Measurements from ENCODE around the gene ZMIZ1. TPM values are rescaled to one million over a fixed set of nuclear protein-coding genes. Genes with fewer than 3 reads are reported as not detected.

ZMIZ1 gene
- total and polyA plus RNA-seq, 4 donors = 3.9 to 19.1 (median 9.8) TPM

DNA sequence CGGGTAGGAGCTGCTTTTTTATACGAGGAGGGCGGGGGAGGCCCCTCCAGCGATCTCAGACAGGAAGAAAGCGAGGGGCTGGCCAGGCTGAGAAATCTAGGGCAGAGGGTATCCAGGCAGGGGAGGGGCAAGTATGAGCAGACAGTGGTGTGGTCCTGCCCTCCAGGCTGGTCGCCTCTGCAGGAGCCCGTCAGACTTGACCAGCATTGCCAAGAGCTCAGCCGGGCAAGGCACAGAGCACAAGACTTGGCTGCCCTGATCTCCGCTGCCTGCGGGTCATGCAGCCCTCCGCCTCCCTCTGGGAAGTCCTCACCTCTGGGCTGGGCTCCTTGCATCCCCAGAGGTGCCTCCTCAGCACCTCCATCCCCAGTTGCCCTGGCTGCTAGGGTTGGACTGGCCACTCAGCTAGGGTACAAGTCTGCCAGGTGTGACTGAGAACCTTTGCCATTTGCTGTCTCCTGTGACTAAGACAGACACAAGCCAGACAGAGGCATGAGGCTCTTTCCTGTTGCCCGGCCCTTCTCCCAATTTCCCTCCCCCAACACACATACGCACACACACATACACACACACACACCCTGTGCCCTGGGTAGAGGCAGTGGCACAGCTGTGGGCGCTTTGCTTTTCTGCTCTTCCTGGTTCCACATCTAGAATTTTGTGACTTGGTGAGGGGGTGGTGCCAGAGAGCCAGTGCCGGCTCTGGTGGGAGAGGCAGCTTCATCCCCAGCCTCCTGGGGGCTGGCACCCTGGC lies 219.4 kb downstream of the ZMIZ1 start (continued):
- no peak for TF ChIP-seq REST (IDR thresholded peaks at IDR 0.05)

DNA sequence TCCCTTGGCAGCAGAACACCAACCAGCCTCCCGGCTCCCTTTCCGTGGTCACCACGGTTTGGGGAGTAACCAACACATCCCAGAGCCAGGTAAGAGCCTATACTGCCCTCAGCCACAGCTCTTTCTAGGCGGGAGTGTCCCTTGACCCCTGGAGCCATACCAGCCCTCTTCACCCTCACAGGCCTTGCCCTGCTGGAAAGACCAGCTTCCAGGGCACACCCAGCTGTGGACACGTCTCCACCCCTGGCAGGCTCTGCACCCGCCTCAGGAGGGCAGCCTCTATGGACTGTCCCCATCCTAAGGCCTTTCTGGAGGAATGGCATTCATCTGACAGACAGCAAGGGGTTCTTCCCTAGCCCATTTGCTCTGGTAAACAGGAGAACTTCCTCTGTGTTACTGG lies 221.0 kb downstream of the ZMIZ1 start:
- Histone ChIP-seq H3K9ac (ENCODE audit: low read depth in 1 of 2, low read length in 2 of 2) (no peak overlapping the region), H3K4me3 (ENCODE audit: low read depth in 1 of 3, low read length in 3 of 3) (no peak overlapping the region), H3K4me1 (ENCODE audit: control insufficient read depth in 4 of 4, insufficient read depth in 4 of 4, low read length in 3 of 4) (peaks cover 0 to 11% (median 1%) of the 10 kb centered on the region in 4 donors), H3K9me3 (ENCODE audit: control insufficient read depth in 4 of 4, low read length in 3 of 4) (no peaks in the 10 kb centered on the region), H3K27ac (ENCODE audit: low read depth in 1 of 2, low read length in 2 of 2) (no peak overlapping the region), H3K27me3 (ENCODE audit: control insufficient read depth in 4 of 4, insufficient read depth in 4 of 4, low read length in 3 of 4) (no peaks in the 10 kb centered on the region), H3K36me3 (ENCODE audit: control insufficient read depth in 4 of 4, insufficient read depth in 3 of 4, low read depth in 1 of 4, low read length in 3 of 4) (peaks cover 3 to 37% (median 6%) of the 10 kb centered on the region in 4 donors)
- 52% methylated on average over 6 of the region's 6 CpGs for WGBS
- DNase-seq (ENCODE audit: low spot score) = no peak
- TF ChIP-seq JUND (IDR thresholded peaks at IDR 0.05) (no peak), EGR1 (IDR thresholded peaks at IDR 0.05; ENCODE audit: low read depth in 2 of 2) (no peak), YY1 (IDR thresholded peaks at IDR 0.05) (no peak), TAF1 (conservative IDR thresholded peaks at IDR 0.05) (no peak), HNF4G (IDR thresholded peaks at IDR 0.05) (no peak), FOXA1 (IDR thresholded peaks at IDR 0.05) (no peak)
- TF ChIP-seq, protein P1, sequence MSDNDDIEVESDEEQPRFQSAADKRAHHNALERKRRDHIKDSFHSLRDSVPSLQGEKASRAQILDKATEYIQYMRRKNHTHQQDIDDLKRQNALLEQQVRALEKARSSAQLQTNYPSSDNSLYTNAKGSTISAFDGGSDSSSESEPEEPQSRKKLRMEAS (IDR thresholded peaks at IDR 0.05) = no peak
- TF ChIP-seq, protein P2, sequence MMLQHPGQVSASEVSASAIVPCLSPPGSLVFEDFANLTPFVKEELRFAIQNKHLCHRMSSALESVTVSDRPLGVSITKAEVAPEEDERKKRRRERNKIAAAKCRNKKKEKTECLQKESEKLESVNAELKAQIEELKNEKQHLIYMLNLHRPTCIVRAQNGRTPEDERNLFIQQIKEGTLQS (IDR thresholded peaks at IDR 0.05) = no peak
- TF ChIP-seq, protein P3, sequence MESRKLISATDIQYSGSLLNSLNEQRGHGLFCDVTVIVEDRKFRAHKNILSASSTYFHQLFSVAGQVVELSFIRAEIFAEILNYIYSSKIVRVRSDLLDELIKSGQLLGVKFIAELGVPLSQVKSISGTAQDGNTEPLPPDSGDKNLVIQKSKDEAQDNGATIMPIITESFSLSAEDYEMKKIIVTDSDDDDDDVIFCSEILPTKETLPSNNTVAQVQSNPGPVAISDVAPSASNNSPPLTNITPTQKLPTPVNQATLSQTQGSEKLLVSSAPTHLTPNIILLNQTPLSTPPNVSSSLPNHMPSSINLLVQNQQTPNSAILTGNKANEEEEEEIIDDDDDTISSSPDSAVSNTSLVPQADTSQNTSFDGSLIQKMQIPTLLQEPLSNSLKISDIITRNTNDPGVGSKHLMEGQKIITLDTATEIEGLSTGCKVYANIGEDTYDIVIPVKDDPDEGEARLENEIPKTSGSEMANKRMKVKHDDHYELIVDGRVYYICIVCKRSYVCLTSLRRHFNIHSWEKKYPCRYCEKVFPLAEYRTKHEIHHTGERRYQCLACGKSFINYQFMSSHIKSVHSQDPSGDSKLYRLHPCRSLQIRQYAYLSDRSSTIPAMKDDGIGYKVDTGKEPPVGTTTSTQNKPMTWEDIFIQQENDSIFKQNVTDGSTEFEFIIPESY (IDR thresholded peaks at IDR 0.05) = no peak
- TF ChIP-seq, protein P4, sequence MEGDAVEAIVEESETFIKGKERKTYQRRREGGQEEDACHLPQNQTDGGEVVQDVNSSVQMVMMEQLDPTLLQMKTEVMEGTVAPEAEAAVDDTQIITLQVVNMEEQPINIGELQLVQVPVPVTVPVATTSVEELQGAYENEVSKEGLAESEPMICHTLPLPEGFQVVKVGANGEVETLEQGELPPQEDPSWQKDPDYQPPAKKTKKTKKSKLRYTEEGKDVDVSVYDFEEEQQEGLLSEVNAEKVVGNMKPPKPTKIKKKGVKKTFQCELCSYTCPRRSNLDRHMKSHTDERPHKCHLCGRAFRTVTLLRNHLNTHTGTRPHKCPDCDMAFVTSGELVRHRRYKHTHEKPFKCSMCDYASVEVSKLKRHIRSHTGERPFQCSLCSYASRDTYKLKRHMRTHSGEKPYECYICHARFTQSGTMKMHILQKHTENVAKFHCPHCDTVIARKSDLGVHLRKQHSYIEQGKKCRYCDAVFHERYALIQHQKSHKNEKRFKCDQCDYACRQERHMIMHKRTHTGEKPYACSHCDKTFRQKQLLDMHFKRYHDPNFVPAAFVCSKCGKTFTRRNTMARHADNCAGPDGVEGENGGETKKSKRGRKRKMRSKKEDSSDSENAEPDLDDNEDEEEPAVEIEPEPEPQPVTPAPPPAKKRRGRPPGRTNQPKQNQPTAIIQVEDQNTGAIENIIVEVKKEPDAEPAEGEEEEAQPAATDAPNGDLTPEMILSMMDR (IDR thresholded peaks at IDR 0.05; ENCODE audit: low read depth, low read length, missing input control) = no peak
